AG04449 (cell line): ENCODE data around the gene ATAD1.
"Not testable (repeated sequence)": the region's sequence is repeated elsewhere in the genome, so short reads cannot be mapped to it uniquely, and the experiment has no call there.

Experiments
- CTCF ChIA-PET: fragments of 350-600 bp; formaldehyde crosslinking; extraction: SDS; loops from one replicate; lab custom pipeline; 2021; ENCODE audit warnings: antibody characterized with exemption; lab: Yijun Ruan, JAX
- POLR2A ChIA-PET: fragments of 400-600, 350-600 bp; formaldehyde crosslinking; extraction: SDS; loops from one replicate; lab custom pipeline; 2020; ENCODE audit warnings: antibody characterized with exemption, inconsistent platforms; lab: Yijun Ruan, JAX
- DNase-seq: peaks from one replicate; pipeline ENCODE4 v3.0.0-alpha.2; 2010; ENCODE audit warnings: low read depth, low spot score
- H3K4me3 ChIP-seq: 2 replicates; pipeline ENCODE4 v1.5.1; 2011; ENCODE audit warnings: low read depth, mild to moderate bottlenecking, control low read depth, low read length
- CTCF ChIP-seq: IDR thresholded peaks from one replicate; pipeline ENCODE4 v1.5.1; 2011; ENCODE audit warnings: mild to moderate bottlenecking, moderate library complexity, low read length, control low read depth, inconsistent platforms; ENCODE audit not compliant: insufficient read depth; ENCODE audit errors: missing control alignments

ATAD1 gene

GRCh38 chr10:87746911-87747310 lies 71.1 kb downstream of the ATAD1 start:
- no peak for TF ChIP-seq CTCF
- H3K4me3 ChIP-seq, result no peak overlapping the region
- DNase-seq, result no peak
- ChIA-PET POLR2A (interaction anchor here (0.5 to 1.0 kb wide), 2 partner anchors 71 to 830 kb away, joined by 3 read pairs; no protein-coding TSS in a partner anchor), CTCF (no interaction called here)

- ChIA-PET CTCF (interaction anchor here (1.2 kb wide), 1 partner anchor 11 kb away, joined by 3 read pairs; no protein-coding TSS in a partner anchor), POLR2A (no interaction called here)
Measured at GRCh38 chr10:87744606-87745005, 73.4 kb downstream of the ATAD1 start.

GRCh38 chr10:87742992-87743610 lies 74.9 kb downstream of the ATAD1 start:
- POLR2A ChIA-PET, DNase-seq, H3K4me3 ChIP-seq: not testable (repeated sequence)
- CTCF ChIA-PET, result interaction anchor here (1.4 kb wide), 1 partner anchor 8 kb away, joined by 4 read pairs; no protein-coding TSS in a partner anchor

More at GRCh38 chr10:87744606-87745005, 73.4 kb downstream of the ATAD1 start:
- DNase-seq, result no peak
- no peak overlapping the region for H3K4me3 ChIP-seq
- TF ChIP-seq CTCF, result no peak

DNA sequence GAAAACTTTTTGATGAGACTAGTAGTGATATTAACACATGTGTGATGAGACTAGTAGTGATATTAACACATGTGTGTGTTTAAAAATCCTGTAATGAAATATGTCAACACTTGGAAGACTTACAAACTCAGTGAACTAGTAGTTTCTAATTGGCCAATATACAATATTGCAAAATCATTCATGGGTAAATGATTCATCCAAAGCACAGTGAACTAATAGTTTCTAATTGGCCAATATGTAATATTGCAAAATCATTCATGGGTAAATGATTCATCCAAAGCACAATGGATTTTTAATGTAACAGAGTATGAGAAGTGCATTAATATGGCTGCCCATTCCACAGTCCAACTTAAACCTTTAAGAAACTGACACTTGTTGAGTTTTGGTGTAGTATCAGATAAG lies 77.8 kb downstream of the ATAD1 start:
- H3K4me3 ChIP-seq, result no peak overlapping the region
- no peak for TF ChIP-seq CTCF
- peak; percentile 54 for DNase-seq
- ChIA-PET POLR2A (no interaction called here), CTCF (interaction anchor here (0.9 to 2.4 kb wide), 5 partner anchors 9 to 207 kb away, joined by 3 to 9 read pairs (median 4); no protein-coding TSS in a partner anchor)

- CTCF ChIA-PET, result interaction anchor here (0.9 to 2.4 kb wide), 3 partner anchors 10 to 206 kb away, joined by 3 to 9 read pairs (median 5); no protein-coding TSS in a partner anchor
- POLR2A ChIA-PET, result no interaction called here
- TF ChIP-seq CTCF, result no peak
- no peak overlapping the region for H3K4me3 ChIP-seq
- no peak for DNase-seq
Measured at GRCh38 chr10:87739703-87740102, 78.3 kb downstream of the ATAD1 start.

- DNase-seq, H3K4me3 ChIP-seq, POLR2A ChIA-PET, CTCF ChIA-PET: not testable (repeated sequence)
Measured at GRCh38 chr10:87738253-87738652, 79.8 kb downstream of the ATAD1 start.

GRCh38 chr10:87734987-87735827 lies 82.8 kb downstream of the ATAD1 start:
- POLR2A ChIA-PET, result interaction anchor here (1.0 kb wide), 1 partner anchor 231 kb away, joined by 3 read pairs; the partner anchor contains the start of gene MINPP1
- CTCF ChIA-PET, result interaction anchor here (0.6 to 7.5 kb wide), 25 partner anchors 8 to 211 kb away, joined by 3 to 64 read pairs (median 3); partner anchors contain the start of gene PAPSS2
- no peak for DNase-seq
- no peak overlapping the region for H3K4me3 ChIP-seq
- TF ChIP-seq CTCF, result peak; percentile 44
